Lower lobe of right lung (tissue), 2 donors: ENCODE measurements around the gene ASB16. TPM values are rescaled to one million over a fixed set of nuclear protein-coding genes. Genes with fewer than 3 reads are reported as not detected.

ENCODE experiments used
- ATAC-seq, 2 donors: fragments of 200-7000 bp; cut with Tn5 transposase; one replicate each; pipeline ENCODE4 v1.9.1; 2020 to 2022; ENCODE audit warnings: mild to moderate bottlenecking in 2 of 2, moderate library complexity in 2 of 2
- DNase-seq: peaks from one replicate; pipeline ENCODE4 v3.0.0-alpha.2; 2020
- H3K27ac ChIP-seq: fragments of 200-600 bp; one replicate; pipeline ENCODE4 v1.8.0; 2022
- H3K27me3 ChIP-seq: fragments of 200-600 bp; one replicate; pipeline ENCODE4 v1.8.0; 2022; ENCODE audit warnings: low read depth
- H3K36me3 ChIP-seq: fragments of 200-600 bp; one replicate; pipeline ENCODE4 v1.8.0; 2022; ENCODE audit warnings: mild to moderate bottlenecking
- H3K4me1 ChIP-seq: fragments of 200-600 bp; one replicate; pipeline ENCODE4 v1.8.0; 2022
- H3K4me3 ChIP-seq: fragments of 200-600 bp; one replicate; pipeline ENCODE4 v1.8.0; 2022; ENCODE audit warnings: mild to moderate bottlenecking
- H3K9me3 ChIP-seq: fragments of 200-600 bp; one replicate; pipeline ENCODE4 v1.8.0; 2022
- intact Hi-C: fragments of 100-400 bp; cut with DNase I; formaldehyde crosslinking; loops from one replicate; pipeline ENCODE4 v1.11.0; 2022
- total RNA-seq: library from RNA; stranded (reverse); fragmentation: NEBNext Ultra II Directional; extraction: Animal tissue kit (Norgen Biotek cat#: 25700); gene quantifications from one replicate; pipeline ENCODE4 v1.2.1, GENCODE V29; 2021
- TF ChIP-seq, protein P1 (sequence below): fragments of 200-600 bp; IDR thresholded peaks from one replicate; pipeline ENCODE4 v1.8.0; 2022; ENCODE audit warnings: antibody characterized with exemption, mild to moderate bottlenecking
- donor health status: DM: no; HTN: yes; CAD: no; lungs with severe emphysema.

Gene ASB16
- total RNA-seq, 1 donor from 2014 or later = not detected

DNA sequence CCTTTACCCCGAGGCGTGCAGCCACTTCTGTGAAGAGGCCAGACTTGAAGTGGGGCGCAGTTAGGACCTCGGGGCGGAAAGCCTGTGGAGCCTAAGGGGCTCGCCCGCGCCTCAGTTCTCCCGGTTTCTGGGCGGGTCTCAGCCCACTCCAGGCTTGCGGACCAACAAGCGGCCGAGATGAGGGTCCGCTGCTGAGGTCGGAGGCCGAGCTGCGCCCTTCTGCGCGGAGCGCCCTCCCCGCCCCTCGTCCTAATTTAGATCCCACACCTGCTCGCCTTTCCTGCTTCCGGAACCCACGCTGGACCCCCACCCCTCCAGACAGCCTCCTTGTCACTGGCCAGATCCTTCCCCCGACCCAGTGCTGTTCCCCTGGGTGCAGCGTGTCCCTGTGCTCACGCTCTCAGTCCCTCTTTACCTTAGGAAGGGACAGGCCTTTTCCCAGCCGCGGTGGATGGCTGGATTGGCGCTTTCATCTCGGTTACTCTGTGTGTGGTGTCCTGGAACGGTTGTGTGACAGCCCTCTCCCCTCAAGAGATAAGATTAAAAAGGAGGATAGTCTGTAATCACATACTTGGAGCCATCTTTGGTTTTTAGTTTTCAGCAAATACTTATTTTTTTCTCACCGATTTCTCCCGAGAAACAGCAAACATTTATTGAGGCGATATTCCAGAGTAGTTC, 30.1 kb downstream of the ASB16 start:
- Histone ChIP-seq H3K27me3 (no peaks in the 10 kb centered on the region), H3K4me1 (peaks cover 37% of the 10 kb centered on the region), H3K9me3 (no peaks in the 10 kb centered on the region), H3K27ac (peak overlapping the region; percentile 96), H3K4me3 (peak overlapping the region; percentile 83), H3K36me3 (peaks cover 20% of the 10 kb centered on the region)
- peak; percentile 1 for ATAC-seq
- DNase-seq = no peak
- TF ChIP-seq, protein P1, sequence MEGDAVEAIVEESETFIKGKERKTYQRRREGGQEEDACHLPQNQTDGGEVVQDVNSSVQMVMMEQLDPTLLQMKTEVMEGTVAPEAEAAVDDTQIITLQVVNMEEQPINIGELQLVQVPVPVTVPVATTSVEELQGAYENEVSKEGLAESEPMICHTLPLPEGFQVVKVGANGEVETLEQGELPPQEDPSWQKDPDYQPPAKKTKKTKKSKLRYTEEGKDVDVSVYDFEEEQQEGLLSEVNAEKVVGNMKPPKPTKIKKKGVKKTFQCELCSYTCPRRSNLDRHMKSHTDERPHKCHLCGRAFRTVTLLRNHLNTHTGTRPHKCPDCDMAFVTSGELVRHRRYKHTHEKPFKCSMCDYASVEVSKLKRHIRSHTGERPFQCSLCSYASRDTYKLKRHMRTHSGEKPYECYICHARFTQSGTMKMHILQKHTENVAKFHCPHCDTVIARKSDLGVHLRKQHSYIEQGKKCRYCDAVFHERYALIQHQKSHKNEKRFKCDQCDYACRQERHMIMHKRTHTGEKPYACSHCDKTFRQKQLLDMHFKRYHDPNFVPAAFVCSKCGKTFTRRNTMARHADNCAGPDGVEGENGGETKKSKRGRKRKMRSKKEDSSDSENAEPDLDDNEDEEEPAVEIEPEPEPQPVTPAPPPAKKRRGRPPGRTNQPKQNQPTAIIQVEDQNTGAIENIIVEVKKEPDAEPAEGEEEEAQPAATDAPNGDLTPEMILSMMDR = no peak
- intact Hi-C loops = no loop called here

DNA sequence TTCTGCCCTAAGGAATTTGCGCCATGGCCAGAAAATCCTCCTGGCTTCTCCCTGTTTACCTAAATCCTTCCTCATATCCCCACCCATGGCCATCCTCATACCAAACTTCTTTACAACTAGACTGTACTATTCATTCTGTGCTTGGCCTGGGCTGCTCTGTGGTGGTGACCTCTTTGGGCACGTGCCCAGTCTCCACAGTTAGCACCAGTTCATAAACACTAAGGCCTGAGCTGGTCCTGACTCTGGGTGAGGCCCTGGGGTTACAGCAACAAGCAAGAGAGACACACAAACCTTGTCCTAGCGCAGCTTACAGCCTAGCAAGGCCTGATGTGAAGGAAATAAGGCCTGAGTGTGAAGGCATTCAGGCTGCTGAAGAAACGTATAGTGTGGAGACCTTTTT, 32.3 kb downstream of the ASB16 start:
- ATAC-seq (no peak), DNase-seq (peak; percentile 37)
- Histone ChIP-seq H3K36me3 (peaks cover 14% of the 10 kb centered on the region), H3K4me1 (peaks cover 29% of the 10 kb centered on the region), H3K4me3 (no peak overlapping the region), H3K27me3 (no peaks in the 10 kb centered on the region), H3K27ac (no peak overlapping the region), H3K9me3 (no peaks in the 10 kb centered on the region)
- TF ChIP-seq, protein P1 = no peak
- intact Hi-C loops = no loop called here

DNA sequence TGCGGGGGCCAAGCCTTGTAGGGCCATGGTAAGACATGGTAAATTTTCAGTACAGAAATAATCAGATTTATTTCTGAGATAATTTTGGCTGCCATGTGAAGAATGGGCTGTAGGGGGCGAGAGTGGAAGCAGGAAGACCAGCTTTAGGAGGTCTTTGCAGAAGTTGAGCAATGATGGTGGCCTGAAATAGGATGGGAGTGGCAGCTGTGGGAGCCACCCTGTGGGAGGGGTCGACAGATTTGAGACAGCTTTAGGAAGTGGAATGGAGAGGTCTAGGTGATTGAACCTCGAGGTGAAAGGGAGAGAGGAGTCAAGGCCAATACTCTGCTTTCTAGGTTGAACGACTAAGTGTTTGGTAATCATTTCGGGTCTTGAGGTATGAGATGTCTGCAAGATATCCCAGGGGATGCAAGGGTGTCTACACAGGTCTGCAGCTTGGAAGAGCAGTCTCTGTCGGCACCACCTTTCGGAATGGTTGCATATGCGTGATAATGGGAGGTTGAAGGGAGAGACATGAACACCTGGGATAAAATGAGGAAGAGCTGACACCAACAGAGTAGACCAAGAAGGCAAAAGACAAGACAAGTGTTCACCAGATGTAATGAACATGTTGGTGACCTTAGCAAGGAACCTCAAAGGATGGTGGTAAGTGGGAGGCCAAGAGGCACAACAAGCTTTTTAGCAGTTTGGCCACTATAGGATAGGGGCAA, 33.4 kb downstream of the ASB16 start:
- intact Hi-C loops = no loop called here
- TF ChIP-seq, protein P1 = peak; percentile 63
- DNase-seq = peak; percentile 45
- Histone ChIP-seq H3K27me3 (no peaks in the 10 kb centered on the region), H3K4me3 (no peak overlapping the region), H3K9me3 (no peaks in the 10 kb centered on the region), H3K36me3 (peaks cover 25% of the 10 kb centered on the region), H3K27ac (no peak overlapping the region), H3K4me1 (peaks cover 23% of the 10 kb centered on the region)
- no peak for ATAC-seq

DNA sequence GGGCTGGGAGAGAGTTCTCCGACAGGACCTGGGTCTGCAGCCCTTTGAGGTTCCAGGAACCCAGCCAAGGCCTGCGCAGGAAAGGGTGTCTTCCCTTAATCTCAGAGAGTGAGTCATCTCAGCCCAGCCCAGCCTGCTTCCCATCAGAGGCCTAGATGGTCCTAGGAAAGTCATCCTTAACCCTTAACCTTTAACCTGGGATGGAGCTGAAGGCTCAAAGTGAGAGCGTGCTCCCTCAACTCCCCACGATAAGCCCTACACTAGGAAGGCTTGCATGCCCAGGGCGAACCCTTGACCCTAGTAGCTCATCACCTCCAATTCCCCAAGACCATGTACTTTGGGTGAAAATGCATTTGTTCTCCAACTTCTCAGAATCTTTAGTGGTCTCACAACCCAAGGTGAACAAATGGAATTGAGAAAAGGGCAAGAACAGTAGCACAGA, 34.0 kb downstream of the ASB16 start:
- TF ChIP-seq, protein P1 = no peak
- Histone ChIP-seq H3K27me3 (no peaks in the 10 kb centered on the region), H3K4me3 (no peak overlapping the region), H3K36me3 (peaks cover 31% of the 10 kb centered on the region), H3K4me1 (peaks cover 23% of the 10 kb centered on the region), H3K27ac (no peak overlapping the region), H3K9me3 (no peaks in the 10 kb centered on the region)
- DNase-seq (peak; percentile 42), ATAC-seq (no peak)
- intact Hi-C loops = no loop called here

DNA sequence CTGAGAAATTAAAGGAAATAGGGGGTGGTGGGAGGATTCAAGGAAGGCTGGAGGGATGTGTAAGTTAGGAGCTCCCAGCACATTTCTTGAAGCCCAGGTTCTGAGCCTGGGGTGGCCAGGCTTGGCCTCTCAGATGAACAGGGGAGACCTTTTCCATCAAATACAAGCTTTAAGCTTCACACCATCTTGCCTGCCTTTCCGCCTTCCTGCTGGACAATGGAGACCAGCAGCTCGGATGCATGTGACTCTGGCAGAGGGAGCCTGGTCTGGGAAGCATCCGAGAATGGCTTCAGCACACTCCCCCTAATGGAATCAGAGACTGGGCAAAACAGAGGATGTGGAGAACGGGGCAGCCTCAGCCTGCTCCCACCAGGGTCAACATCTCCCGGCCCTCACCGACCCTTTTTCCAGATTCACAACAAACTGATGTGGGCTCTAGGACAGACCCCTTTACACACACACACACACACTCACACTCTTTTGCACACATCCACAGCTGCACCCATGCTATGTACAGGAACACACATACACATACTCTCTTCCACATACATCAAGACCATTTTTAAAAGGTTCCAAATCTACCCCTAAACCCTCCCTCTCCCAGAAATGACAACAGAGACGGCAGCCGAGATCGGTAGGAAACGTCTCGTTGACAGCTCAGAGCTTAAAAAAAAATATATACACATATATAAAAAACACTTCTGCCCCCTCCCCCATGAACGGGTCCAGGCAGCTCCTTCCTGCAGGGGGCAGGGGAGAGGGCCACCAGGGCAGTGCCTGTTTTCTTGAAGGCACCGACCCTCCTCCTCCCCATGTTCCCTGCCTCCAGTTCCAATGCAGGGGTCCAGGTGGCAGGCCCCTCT, 35.7 kb downstream of the ASB16 start:
- H3K9me3 ChIP-seq = no peaks in the 10 kb centered on the region
- ATAC-seq = no peak
- H3K36me3 ChIP-seq = peaks cover 48% of the 10 kb centered on the region
- no peak overlapping the region for H3K4me3 ChIP-seq
- TF ChIP-seq, protein P1 = no peak
- no peak for DNase-seq
- no peak overlapping the region for H3K27ac ChIP-seq
- intact Hi-C loops = no loop called here
- no peaks in the 10 kb centered on the region for H3K27me3 ChIP-seq
- peaks cover 31% of the 10 kb centered on the region for H3K4me1 ChIP-seq
